Activated CD8-positive, alpha-beta memory T cell treated with anti-CD3 and anti-CD28 coated beads for 24 hours (primary cell): ENCODE results near the gene CCDC106.

Experiments used
- DNase-seq: peaks from one replicate; pipeline ENCODE4 v3.0.0-alpha.2; 2020

Gene CCDC106

DNA sequence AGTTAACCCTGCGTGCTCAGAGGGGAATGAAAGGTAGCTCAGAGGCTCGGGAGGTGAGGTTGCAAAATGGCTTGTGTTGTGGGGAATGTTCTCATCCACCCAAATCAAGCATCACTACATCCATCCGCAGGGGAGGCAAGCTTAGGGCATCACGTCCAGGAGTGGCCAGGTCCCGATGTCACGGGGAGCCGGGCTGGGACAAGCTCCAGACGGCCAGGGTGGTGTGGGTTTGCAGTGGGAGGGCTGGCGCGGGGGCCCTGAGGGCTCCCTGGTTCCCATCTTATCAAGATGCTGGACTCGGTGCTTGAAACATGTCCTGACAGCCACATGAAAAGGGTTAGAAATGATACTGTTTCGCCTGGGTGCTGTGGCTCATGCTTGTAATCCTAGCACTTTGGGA lies 52.8 kb downstream of the CCDC106 start:
- no peak for DNase-seq

DNA sequence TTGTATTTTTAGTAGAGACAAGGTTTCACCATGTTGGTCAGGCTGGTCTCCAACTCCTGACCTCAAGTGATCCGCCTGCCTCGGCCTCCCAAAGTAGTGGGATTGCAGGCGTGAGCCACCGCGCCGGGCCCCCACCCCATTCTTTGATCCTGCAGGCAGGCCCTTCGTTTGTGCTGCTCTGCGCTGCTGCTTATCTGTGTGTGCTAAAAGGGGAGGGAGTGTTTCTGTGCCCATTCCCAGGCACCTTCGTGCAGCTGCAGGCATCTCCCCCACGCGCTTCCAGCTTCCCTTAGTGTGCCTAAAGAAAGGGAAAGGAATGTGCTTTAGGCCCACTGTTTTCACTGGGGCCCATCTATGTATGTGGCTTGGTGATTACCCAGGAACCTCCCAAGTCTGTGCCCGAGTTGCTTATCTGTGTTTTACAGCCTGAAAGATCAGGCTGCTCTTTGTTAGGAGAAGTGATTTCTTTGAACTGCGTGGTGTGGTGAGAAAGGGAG lies 54.2 kb downstream of the CCDC106 start:
- no peak for DNase-seq
